HG03025 (cell line): Measurements from ENCODE around the gene VEZT.
"Not testable (repeated sequence)": the region's sequence is repeated elsewhere in the genome, so short reads cannot be mapped to it uniquely, and the experiment has no call there.

ENCODE experiments used
- ATAC-seq: cut with Tn5 transposase; IDR thresholded peaks from one replicate; pipeline ENCODE4 v1.9.1; 2021; ENCODE audit warnings: mild to moderate bottlenecking, moderate library complexity; ENCODE audit not compliant: unreplicated experiment, low FRiP score

Gene VEZT

DNA sequence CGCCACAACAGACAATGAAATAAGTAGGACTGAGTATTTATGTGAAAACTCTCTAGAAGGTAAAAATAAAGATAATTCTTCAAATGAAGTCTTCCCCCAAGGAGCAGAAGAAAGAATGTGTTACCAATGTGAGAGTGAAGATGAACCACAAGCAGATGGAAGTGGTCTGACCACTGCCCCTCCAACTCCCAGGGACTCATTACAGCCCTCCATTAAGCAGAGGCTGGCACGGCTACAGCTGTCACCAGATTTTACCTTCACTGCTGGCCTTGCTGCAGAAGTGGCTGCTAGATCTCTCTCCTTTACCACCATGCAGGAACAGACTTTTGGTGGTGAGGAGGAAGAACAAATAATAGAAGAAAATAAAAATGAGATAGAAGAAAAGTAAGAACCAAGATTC, 82.7 kb downstream of the VEZT start:
- ATAC-seq: no peak

DNA sequence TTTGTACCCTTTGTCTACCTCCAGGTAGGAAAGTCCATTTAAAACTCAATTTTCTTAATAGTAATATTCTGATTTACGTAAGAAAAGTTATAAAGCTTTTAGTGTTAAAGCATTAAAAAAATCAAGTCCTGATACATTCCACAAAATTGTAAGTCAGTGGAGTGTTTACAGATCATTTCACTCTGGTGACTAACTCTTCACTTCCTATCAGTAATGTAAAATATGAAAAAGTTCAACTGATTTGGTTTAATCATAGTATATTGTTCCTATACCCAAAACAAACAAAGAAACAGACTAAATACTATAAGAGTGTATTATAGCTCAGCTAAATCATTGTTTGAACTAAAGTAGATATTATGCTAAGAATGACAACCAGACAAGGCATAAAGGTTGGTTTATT, 85.9 kb downstream of the VEZT start:
- ATAC-seq: no peak

DNA sequence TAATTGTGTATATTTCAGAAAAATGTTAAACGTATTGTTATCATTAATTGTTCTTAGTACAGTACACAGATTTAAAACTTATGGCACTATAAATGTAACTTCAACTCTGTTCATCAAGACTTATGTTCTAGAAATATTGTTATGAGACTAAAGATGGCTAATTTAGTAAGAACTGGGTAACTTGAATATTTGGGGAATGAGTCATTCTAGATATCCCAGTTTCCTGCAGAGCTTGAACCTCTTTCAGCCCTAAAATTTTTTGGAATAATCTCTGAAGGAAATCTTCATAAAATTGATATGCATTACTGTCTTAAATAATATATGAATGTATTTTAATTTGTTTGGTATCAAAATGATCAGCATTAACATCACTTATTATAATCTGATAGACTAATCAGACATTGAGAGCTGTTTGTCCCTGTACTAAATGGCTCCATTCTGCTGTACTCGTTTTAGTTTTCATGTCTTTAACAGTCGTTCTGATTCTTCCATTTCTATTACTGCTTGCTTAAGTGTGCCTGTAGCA, 87.1 kb downstream of the VEZT start:
- ATAC-seq: no peak

DNA sequence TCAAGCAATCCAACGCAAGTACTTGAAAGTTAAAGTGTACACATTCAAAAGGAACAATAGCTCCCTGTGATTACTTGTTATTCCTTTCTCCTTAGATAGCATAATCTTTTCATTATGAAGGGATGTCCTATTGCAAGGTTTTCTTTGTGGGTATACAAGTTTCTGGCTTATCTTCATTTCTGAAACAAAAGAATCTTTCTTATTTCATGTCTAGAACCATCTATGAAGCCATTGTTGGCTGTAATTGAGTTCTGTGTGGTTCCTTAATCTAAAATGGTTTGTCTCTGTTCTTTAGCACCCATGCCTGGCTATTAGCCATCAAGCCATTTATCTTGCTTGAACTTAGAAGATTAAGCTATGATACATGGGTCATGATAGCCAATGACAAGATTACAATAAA, 95.0 kb downstream of the VEZT start:
- no peak for ATAC-seq

DNA sequence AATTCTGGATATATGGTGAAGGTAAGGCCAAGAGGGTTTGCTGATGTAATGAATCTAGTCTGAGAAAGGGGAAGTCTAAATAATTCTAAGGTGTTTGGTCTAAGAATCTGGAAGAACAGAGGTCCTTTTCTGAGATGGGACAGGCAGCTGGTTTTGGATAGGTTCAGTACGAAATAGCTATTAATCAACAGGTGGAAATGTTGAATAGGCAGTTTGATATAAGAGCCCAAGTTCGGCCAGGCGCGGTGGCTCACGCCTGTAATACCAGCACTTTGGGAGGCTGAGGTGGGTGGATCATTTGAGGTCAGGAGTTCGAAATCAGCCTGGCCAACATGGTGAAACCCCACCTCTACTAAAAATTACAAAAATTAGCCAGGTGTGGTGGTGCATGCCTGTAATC, 97.1 kb downstream of the VEZT start:
- ATAC-seq: not testable (repeated sequence)

GRCh38 chr12:95316798-95317197, 99.2 kb downstream of the VEZT start:
- no peak for ATAC-seq

GRCh38 chr12:95318071-95318545, 100.5 kb downstream of the VEZT start:
- no peak for ATAC-seq

DNA sequence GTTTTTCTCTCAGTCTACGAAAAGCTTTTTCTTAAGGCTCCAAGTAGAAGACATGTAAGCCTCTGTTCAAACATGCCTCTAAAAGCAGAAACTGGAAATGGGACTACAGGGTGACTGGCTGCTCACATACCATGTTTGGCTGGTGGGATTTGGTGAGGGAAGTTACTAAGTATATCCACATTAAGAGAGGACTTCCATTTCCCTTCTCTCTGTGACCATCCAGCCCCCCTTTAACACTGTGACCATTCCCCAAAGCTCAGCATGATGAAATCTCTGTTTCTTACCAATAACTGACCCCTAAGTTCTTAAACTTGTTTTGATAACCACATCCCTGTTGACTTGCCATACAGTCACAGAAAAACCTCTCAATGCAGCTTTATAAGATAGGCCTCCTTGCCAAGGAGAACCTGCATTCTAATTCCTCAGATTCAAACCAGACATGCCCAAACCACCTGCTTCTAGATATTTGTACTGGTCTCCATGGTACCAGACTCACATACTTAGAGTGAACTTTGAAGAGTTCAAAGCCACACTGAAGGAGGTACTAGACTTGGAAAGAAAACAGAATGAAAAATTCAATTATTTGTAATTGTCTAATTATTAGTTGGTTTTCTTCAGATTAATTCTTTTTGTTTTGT, 102.2 kb downstream of the VEZT start:
- no peak for ATAC-seq

GRCh38 chr12:95321516-95322246, 104.1 kb downstream of the VEZT start:
- no peak for ATAC-seq

GRCh38 chr12:95322326-95322725, 104.7 kb downstream of the VEZT start:
- no peak for ATAC-seq

GRCh38 chr12:95323212-95323611, 105.6 kb downstream of the VEZT start:
- ATAC-seq: no peak

DNA sequence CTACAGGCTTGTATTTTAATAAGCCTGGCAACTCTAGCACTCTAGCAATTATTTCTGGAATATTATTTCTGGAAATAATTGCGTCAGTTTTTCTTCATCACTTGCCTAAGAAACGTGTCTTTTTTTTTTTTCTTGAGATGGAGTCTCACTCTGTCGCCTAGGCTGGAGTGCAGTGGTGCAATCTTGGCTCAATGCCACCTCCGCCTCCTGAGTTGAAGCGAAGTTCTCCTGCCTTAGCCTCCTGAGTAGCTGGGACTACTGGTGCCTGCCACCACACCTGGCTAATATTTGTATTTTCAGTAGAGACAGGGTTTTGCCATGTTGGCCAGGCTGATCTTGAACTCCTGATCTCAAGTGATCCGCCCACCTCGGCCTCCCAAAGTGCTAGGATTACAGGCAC, 106.6 kb downstream of the VEZT start:
- not testable (repeated sequence) for ATAC-seq

DNA sequence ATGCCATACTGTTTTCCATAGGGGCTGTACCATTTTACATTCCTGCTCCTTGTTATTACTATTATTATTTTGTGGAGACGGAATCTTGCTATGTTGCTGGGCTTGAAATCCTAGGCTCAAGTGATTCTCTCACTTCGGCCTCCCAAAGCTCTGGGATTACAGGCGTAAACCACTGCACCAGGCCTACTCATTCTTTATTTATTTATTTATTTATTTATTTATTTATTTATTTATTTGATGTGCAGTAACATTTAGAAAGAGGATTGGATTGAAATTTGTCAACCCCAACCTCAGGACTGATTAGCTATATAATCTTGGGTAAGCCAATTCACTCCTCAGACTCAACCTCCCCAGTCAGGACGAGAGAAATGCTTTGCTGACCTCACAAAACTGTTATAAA, 107.9 kb downstream of the VEZT start:
- ATAC-seq: no peak

- no peak for ATAC-seq
Observed at GRCh38 chr12:95326445-95326844, 108.8 kb downstream of the VEZT start.

GRCh38 chr12:95326855-95327254, 109.2 kb downstream of the VEZT start:
- ATAC-seq: no peak

GRCh38 chr12:95328708-95329107, 111.1 kb downstream of the VEZT start:
- ATAC-seq: no peak

- no peak for ATAC-seq
Observed at GRCh38 chr12:95335948-95336347, 118.3 kb downstream of the VEZT start.

- no peak for ATAC-seq
Observed at GRCh38 chr12:95336387-95337067, 118.9 kb downstream of the VEZT start.

- no peak for ATAC-seq
Observed at GRCh38 chr12:95337146-95337545, 119.5 kb downstream of the VEZT start.

GRCh38 chr12:95339086-95339788, 121.6 kb downstream of the VEZT start:
- no peak for ATAC-seq

- ATAC-seq: no peak
Observed at GRCh38 chr12:95342008-95342407, 124.4 kb downstream of the VEZT start.
